Loucy (cell line): ENCODE data around the gene RAET1G.

Source experiments
- H2AFZ ChIP-seq: fragments of 200-600 bp; sonication (generic); 2 replicates; pipeline ENCODE4 v1.6.0; 2016; ENCODE audit warnings: antibody characterized with exemption, mild to moderate bottlenecking, low read length, moderate library complexity
- H3F3A ChIP-seq: fragments of 200-600 bp; 2 replicates; pipeline ENCODE4 v1.6.0; 2016; ENCODE audit warnings: antibody characterized with exemption, low read depth, mild to moderate bottlenecking
- H3K27me3 ChIP-seq: fragments of 200-600 bp; sonication (generic); 2 replicates; pipeline ENCODE4 v1.6.1; 2014; ENCODE audit warnings: low read length, mild to moderate bottlenecking; ENCODE audit not compliant: insufficient read depth, poor library complexity, severe bottlenecking
- H3K36me3 ChIP-seq: fragments of 200-600 bp; sonication (generic); 2 replicates; pipeline ENCODE4 v1.6.1; 2016; ENCODE audit warnings: low read length; ENCODE audit not compliant: insufficient read depth
- H3K4me1 ChIP-seq: fragments of 200-600 bp; sonication (generic); 2 replicates; pipeline ENCODE4 v1.5.1; 2014; ENCODE audit warnings: low read length, mild to moderate bottlenecking; ENCODE audit not compliant: insufficient read depth, poor library complexity, severe bottlenecking
- H3K4me2 ChIP-seq: fragments of 200-600 bp; sonication (generic); 2 replicates; pipeline ENCODE4 v1.6.0; 2014; ENCODE audit warnings: antibody characterized with exemption, low read length, low read depth, mild to moderate bottlenecking; ENCODE audit not compliant: poor library complexity, severe bottlenecking
- H3K4me3 ChIP-seq: fragments of 200-600 bp; sonication (generic); 2 replicates; pipeline ENCODE4 v1.5.1; 2014; ENCODE audit warnings: low read length, mild to moderate bottlenecking, mixed read lengths; ENCODE audit not compliant: poor library complexity, severe bottlenecking
- H3K79me2 ChIP-seq: fragments of 200-600 bp; sonication (generic); 2 replicates; pipeline ENCODE4 v1.6.1; 2014; ENCODE audit warnings: low read length; ENCODE audit not compliant: insufficient read depth
- H3K9ac ChIP-seq: fragments of 200-600 bp; sonication (generic); 2 replicates; pipeline ENCODE4 v1.6.0; 2014; ENCODE audit warnings: mild to moderate bottlenecking, low read depth, low read length, moderate library complexity; ENCODE audit not compliant: poor library complexity, severe bottlenecking
- H3K9me2 ChIP-seq: fragments of 200-600 bp; sonication (generic); replicated peaks from 2 replicates; pipeline ENCODE4 v1.6.1; 2016; ENCODE audit warnings: low read depth, low read length, mixed read lengths
- H3K9me3 ChIP-seq: fragments of 200-600 bp; sonication (generic); 2 replicates; pipeline ENCODE4 v1.6.1; 2014; ENCODE audit warnings: mild to moderate bottlenecking, antibody characterized with exemption, low read length, low read depth; ENCODE audit not compliant: insufficient read depth
- H4K20me1 ChIP-seq: fragments of 200-600 bp; sonication (generic); 2 replicates; pipeline ENCODE4 v1.6.0; 2014; ENCODE audit warnings: antibody characterized with exemption, low read length, mild to moderate bottlenecking; ENCODE audit not compliant: insufficient read depth, poor library complexity, severe bottlenecking
- EZH2phosphoT487 ChIP-seq: fragments of 200-600 bp; IDR thresholded peaks from 2 replicates; pipeline ENCODE4 v1.6.1; 2018; ENCODE audit warnings: antibody characterized with exemption, mild to moderate bottlenecking, moderate library complexity, borderline replicate concordance
- TF ChIP-seq, protein P1 (sequence below): fragments of 200-600 bp; sonication (generic); conservative IDR thresholded peaks from 2 replicates; pipeline ENCODE4 v1.5.1; 2014; ENCODE audit warnings: mild to moderate bottlenecking, antibody characterized with exemption, low read length

The RAET1G gene

GRCh38 chr6:149899926-149900619 lies 22.8 kb downstream of the RAET1G start:
- no peak for TF ChIP-seq EZH2phosphoT487
- TF ChIP-seq, protein P1, sequence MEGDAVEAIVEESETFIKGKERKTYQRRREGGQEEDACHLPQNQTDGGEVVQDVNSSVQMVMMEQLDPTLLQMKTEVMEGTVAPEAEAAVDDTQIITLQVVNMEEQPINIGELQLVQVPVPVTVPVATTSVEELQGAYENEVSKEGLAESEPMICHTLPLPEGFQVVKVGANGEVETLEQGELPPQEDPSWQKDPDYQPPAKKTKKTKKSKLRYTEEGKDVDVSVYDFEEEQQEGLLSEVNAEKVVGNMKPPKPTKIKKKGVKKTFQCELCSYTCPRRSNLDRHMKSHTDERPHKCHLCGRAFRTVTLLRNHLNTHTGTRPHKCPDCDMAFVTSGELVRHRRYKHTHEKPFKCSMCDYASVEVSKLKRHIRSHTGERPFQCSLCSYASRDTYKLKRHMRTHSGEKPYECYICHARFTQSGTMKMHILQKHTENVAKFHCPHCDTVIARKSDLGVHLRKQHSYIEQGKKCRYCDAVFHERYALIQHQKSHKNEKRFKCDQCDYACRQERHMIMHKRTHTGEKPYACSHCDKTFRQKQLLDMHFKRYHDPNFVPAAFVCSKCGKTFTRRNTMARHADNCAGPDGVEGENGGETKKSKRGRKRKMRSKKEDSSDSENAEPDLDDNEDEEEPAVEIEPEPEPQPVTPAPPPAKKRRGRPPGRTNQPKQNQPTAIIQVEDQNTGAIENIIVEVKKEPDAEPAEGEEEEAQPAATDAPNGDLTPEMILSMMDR = no peak
- Histone ChIP-seq H2AFZ (no peak overlapping the region), H3K27me3 (no peaks in the 10 kb centered on the region), H4K20me1 (no peaks in the 10 kb centered on the region), H3K4me2 (no peak overlapping the region), H3K4me1 (peaks cover 18% of the 10 kb centered on the region), H3K79me2 (no peaks in the 10 kb centered on the region), H3K36me3 (no peaks in the 10 kb centered on the region), H3K4me3 (no peak overlapping the region), H3F3A (no peaks in the 10 kb centered on the region; the same call in 1 of the 2 replicates), H3K9me3 (no peaks in the 10 kb centered on the region), H3K9ac (no peak overlapping the region), H3K9me2 (no peaks in the 10 kb centered on the region)

DNA sequence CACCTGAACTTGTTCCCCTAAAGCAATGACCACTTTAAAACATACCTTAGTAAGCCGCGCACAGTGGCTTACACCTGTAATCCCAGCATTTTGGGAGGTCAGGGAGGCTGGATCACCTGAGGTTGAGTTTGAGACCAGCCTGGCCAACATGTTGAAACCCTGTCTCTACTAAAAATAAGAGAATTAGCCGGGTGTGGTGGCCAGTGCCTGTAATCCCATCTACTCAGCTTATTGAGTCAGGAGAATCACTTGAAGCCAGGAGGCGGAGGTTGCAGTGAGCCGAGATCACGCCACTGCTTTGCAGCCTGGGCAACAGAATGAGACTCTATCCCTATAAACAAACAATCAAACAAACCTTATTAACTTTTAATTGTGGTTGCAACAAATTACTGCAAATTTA lies 23.4 kb downstream of the RAET1G start:
- no peaks in the 10 kb centered on the region for H3K36me3 ChIP-seq

GRCh38 chr6:149898966-149899365 lies 24.0 kb downstream of the RAET1G start:
- TF ChIP-seq, protein P1 = no peak
- no peak for TF ChIP-seq EZH2phosphoT487

More for the DNA sequence above, 23.4 kb downstream of the RAET1G start:
- no peaks in the 10 kb centered on the region for H3K79me2 ChIP-seq
- H2AFZ ChIP-seq = no peak overlapping the region
- H3K9ac ChIP-seq = no peak overlapping the region
- no peaks in the 10 kb centered on the region for H4K20me1 ChIP-seq
- H3K4me1 ChIP-seq = peaks cover 24% of the 10 kb centered on the region
- TF ChIP-seq, protein P1 = no peak
- TF ChIP-seq EZH2phosphoT487 = no peak
- H3K4me3 ChIP-seq = no peak overlapping the region
- H3K9me3 ChIP-seq = no peaks in the 10 kb centered on the region
- H3K9me2 ChIP-seq = no peaks in the 10 kb centered on the region
- H3K27me3 ChIP-seq = no peaks in the 10 kb centered on the region
- no peaks in the 10 kb centered on the region; the same call in 1 of the 2 replicates for H3F3A ChIP-seq
- H3K4me2 ChIP-seq = no peak overlapping the region

More at GRCh38 chr6:149898966-149899365, 24.0 kb downstream of the RAET1G start:
- Histone ChIP-seq H3K79me2 (no peaks in the 10 kb centered on the region), H3K27me3 (no peaks in the 10 kb centered on the region), H3K9me2 (no peaks in the 10 kb centered on the region), H4K20me1 (no peaks in the 10 kb centered on the region), H3K4me1 (peaks cover 25% of the 10 kb centered on the region), H2AFZ (no peak overlapping the region), H3K9ac (no peak overlapping the region), H3K4me2 (no peak overlapping the region), H3K4me3 (no peak overlapping the region), H3F3A (no peaks in the 10 kb centered on the region; the same call in 1 of the 2 replicates), H3K9me3 (no peaks in the 10 kb centered on the region), H3K36me3 (no peaks in the 10 kb centered on the region)
